Psoas muscle (tissue), 8 donors: ENCODE measurements around the gene LGALS3BP. TPM values are rescaled to one million over a fixed set of nuclear protein-coding genes. Genes with fewer than 3 reads are reported as not detected.

Source experiments
- ATAC-seq, 4 donors: fragments of 200-7000 bp; cut with Tn5 transposase; one replicate each; pipeline ENCODE4 v1.9.1; 2020; ENCODE audit warnings: moderate library complexity in 3 of 4, mild to moderate bottlenecking in 2 of 4
- DNase-seq, 2 donors: peaks; one replicate each; pipeline ENCODE4 v3.0.0-alpha.2; 2020
- H3K27ac ChIP-seq: fragments of 200-600 bp; one replicate; pipeline ENCODE4 v1.8.0; 2022
- H3K27me3 ChIP-seq, 3 donors: fragments of 200-600 bp in 1 of 3; one replicate each; pipeline versions ENCODE4 v1.6.1 to v1.8.0; 2013 to 2022; ENCODE audit warnings: low read length in 2 of 3, mild to moderate bottlenecking in 2 of 3, moderate library complexity in 1 of 3; ENCODE audit not compliant: insufficient read depth in 3 of 3
- H3K36me3 ChIP-seq, 2 donors: fragments of 200-600 bp in 1 of 2; one replicate each; pipeline versions ENCODE4 v1.6.1 to v1.8.0; 2013 to 2022; ENCODE audit warnings: low read depth in 1 of 2, mild to moderate bottlenecking in 1 of 2, moderate library complexity in 1 of 2; ENCODE audit not compliant: insufficient read depth in 1 of 2
- H3K4me1 ChIP-seq: fragments of 200-600 bp; one replicate; pipeline ENCODE4 v1.8.0; 2022
- H3K4me3 ChIP-seq: fragments of 200-600 bp; one replicate; pipeline ENCODE4 v1.8.0; 2022; ENCODE audit warnings: mild to moderate bottlenecking
- H3K9me3 ChIP-seq: fragments of 200-600 bp; one replicate; pipeline ENCODE4 v1.8.0; 2022
- WGBS, 3 donors: extraction: QIAGEN DNeasy Blood & Tissue Kit; methylation state at CpG; one replicate each; pipeline versions ENCODE4 v1.1.6 to v1.1.7; 2013; 5-methylcytosine and 5-hydroxymethylcytosine counted together
- intact Hi-C, 2 donors: fragments of 100-400 bp; cut with DNase I; formaldehyde crosslinking; loops; one replicate each; pipeline versions ENCODE4 v1.11.0 to v1.14.2; 2022
- long read RNA-seq, 2 donors: library from polyadenylated mRNA; unstranded; transcript quantifications; one replicate each; pipeline ENCODE4 v2.0.0, GENCODE V29; 2021
- polyA plus RNA-seq, 3 donors: library from polyadenylated mRNA; stranded (reverse); fragments of 200-250 nt; gene quantifications; one replicate each; pipeline ENCODE4 v1.2.3, GENCODE V29; 2013
- total RNA-seq, 4 donors: library from RNA; stranded (reverse); fragmentation: NEBNext Ultra II Directional in 2 of 4; extraction: Animal tissue kit (Norgen Biotek cat#: 25700) in 2 of 4; gene quantifications; one replicate each; pipeline versions ENCODE4 v1.2.1 to v1.2.4, GENCODE V29; 2021 to 2023
- TF ChIP-seq, protein P1 (sequence below): fragments of 200-600 bp; IDR thresholded peaks from one replicate; pipeline ENCODE4 v1.8.0; 2022; ENCODE audit warnings: antibody characterized with exemption
- donor health status: healthy with polysubstance abuse.
- donor health status: DM: no; HTN: no; CAD: no; lungs with moderate emphysema.
- donor health status: Bipolar disorder and iron deficiency.
- donor health status: healthy.
- donor health status: DM: yes; HTN: yes; CAD: no.
- donor health status: DM: no; HTN: no; CAD: no.
- donor health status: DM: no; HTN: no; CAD: no.
- donor health status: DM: yes; HTN: yes; CAD: no.

LGALS3BP gene
- 10 to 100 TPM; 12.9 to 35.5 (median 22.0) TPM for total RNA-seq
- 10 to 100 TPM in 1 of 3 donors, 1 to 10 TPM in 2; 8.9 to 14.9 (median 8.9) TPM for polyA plus RNA-seq
- long read RNA-seq, donor 1, transcript LGALS3BP-201 (6 exons, 2,405 nt): major isoform, 6 of 7 reads
- long read RNA-seq, donor 1, partial matches to known transcripts: 0 of 7 reads
- long read RNA-seq, donor 1, other reads (novel, unspliced or antisense): 1 of 7 reads
- long read RNA-seq, donor 2, transcript LGALS3BP-201 (6 exons, 2,405 nt): major isoform, 14 of 18 reads
- long read RNA-seq, donor 2, partial matches to known transcripts: 3 of 18 reads
- long read RNA-seq, donor 2, other reads (novel, unspliced or antisense): 1 of 18 reads

GRCh38 chr17:78979780-78980623, at the start of gene LGALS3BP:
TSS of gene LGALS3BP (minus strand) at chr17:78979923. CDS start at chr17:78977191, 2,732 bp downstream.
- Histone ChIP-seq H3K27me3 (no peaks in the 10 kb centered on the region), H3K36me3 (no peaks in the 10 kb centered on the region), H3K9me3 (no peaks in the 10 kb centered on the region), H3K4me1 (peaks cover 23% of the 10 kb centered on the region), H3K4me3 (peak within 1 kb of the TSS; percentile 51), H3K27ac (no peak within 1 kb of the TSS)
- intact Hi-C loops: loop anchor here in 1 of 2 donors (10.0 kb wide), 1 partner anchor 485 kb away; no protein-coding TSS in a partner anchor
- WGBS, 3 donors: 52 to 65% (median 55%) methylated on average over 16 of the region's 16 CpGs
- DNase-seq: peak; percentile 74 to 79
- TF ChIP-seq, protein P1, sequence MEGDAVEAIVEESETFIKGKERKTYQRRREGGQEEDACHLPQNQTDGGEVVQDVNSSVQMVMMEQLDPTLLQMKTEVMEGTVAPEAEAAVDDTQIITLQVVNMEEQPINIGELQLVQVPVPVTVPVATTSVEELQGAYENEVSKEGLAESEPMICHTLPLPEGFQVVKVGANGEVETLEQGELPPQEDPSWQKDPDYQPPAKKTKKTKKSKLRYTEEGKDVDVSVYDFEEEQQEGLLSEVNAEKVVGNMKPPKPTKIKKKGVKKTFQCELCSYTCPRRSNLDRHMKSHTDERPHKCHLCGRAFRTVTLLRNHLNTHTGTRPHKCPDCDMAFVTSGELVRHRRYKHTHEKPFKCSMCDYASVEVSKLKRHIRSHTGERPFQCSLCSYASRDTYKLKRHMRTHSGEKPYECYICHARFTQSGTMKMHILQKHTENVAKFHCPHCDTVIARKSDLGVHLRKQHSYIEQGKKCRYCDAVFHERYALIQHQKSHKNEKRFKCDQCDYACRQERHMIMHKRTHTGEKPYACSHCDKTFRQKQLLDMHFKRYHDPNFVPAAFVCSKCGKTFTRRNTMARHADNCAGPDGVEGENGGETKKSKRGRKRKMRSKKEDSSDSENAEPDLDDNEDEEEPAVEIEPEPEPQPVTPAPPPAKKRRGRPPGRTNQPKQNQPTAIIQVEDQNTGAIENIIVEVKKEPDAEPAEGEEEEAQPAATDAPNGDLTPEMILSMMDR: no peak
- peak in 3 of 4 donors; percentile 23 to 46 (median 36) for ATAC-seq

DNA sequence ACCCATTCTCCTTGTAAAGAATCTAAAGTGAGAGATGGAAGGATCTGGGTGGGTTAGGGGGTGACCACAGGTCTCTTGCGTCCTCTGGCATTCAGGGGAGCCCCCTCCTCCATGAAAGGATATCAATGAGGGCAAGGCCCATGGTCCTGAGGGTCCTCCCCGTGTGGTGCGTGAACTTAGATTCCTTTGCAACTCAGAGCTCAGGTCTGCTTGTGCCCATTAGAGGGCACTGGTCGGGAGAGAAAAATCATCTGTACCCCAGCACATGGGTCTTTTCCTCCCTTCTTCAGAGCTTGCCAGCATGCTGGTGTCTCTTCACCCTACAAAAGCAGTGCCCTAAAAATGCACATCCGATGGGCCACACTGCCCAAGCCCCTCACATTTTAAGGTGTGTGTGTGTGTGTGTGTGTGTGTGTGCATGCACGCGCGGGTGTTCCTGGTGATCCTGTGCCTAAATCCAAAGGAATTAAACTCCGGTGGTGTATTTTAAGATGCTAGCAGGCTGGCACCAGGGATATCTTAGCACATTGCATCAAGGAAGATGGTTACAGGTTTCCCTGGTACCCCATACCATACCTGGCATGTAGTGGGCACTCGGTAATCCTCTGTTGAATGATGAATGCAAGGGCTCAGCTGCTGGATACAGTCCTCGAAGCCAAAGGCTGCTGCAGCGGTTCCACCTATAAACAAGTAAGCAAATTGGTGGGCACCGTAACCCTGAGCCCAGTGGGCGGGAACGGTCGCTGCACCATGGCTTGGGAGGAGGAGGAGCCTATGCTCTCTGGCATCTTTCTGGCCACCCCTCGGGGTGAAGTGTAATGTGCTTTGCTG, 49.0 kb upstream of the LGALS3BP start:
- no peak overlapping the region for H3K27ac ChIP-seq
- peaks cover 37% of the 10 kb centered on the region for H3K4me1 ChIP-seq
- ATAC-seq (no peak), DNase-seq (no peak)
- H3K36me3 ChIP-seq: no peaks in the 10 kb centered on the region
- WGBS, 3 donors: 58 to 69% (median 63%) methylated on average over 17 of the region's 17 CpGs
- no peaks in the 10 kb centered on the region for H3K9me3 ChIP-seq
- TF ChIP-seq, protein P1: no peak
- peaks cover 0 to 29% (median 0%) of the 10 kb centered on the region in 3 donors for H3K27me3 ChIP-seq
- H3K4me3 ChIP-seq: no peak overlapping the region
- intact Hi-C loops: no loop called here

GRCh38 chr17:79027925-79028491, 48.3 kb upstream of the LGALS3BP start:
- Histone ChIP-seq H3K27me3 (peaks cover 0 to 32% (median 0%) of the 10 kb centered on the region in 3 donors), H3K4me1 (peaks cover 34% of the 10 kb centered on the region), H3K27ac (peak overlapping the region; percentile 53), H3K9me3 (no peaks in the 10 kb centered on the region), H3K4me3 (peak overlapping the region; percentile 32), H3K36me3 (no peaks in the 10 kb centered on the region)
- intact Hi-C loops: no loop called here
- 20 to 37% (median 26%) methylated on average over 16 of the region's 16 CpGs for WGBS, 3 donors
- TF ChIP-seq, protein P1: no peak
- peak in 1 of 2 donors; percentile 64 for DNase-seq
- no peak for ATAC-seq

DNA sequence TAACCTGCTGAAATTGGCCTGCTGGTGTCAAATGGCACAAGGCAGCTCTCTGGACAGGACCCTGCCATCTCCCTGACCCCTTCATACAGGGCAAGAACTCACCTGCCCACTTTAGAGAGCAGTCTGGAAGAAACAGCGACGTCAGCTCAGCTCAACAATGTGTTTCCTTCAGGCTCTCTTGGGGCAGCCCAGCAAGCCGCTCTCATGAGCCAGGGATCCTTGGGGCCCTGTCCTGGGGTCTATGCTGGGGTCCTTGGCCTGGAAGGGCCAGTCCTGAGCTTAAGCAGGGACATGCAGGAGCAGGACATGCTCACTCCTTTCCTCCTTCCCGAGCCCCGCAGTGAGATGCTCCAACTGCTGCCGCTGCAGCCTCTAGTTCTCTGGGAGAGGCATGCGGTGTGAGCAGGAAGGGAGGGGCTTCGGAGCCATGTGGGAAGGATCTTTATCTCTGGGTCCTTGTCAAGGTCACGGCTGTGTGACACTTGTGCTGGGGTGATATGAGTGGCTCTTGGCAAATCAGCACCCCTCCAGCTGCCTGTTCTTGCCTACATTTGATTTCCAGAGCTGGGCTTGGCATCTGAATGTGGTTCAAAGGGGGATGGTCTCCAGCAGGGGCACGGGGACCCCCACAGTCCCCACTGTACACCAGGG, 47.7 kb upstream of the LGALS3BP start:
- DNase-seq (peak in 1 of 2 donors; percentile 47), ATAC-seq (no peak)
- Histone ChIP-seq H3K27ac (peak overlapping the region; percentile 53), H3K4me1 (peaks cover 34% of the 10 kb centered on the region), H3K4me3 (peak overlapping the region; percentile 32), H3K27me3 (peaks cover 0 to 31% (median 0%) of the 10 kb centered on the region in 3 donors), H3K9me3 (no peaks in the 10 kb centered on the region), H3K36me3 (no peaks in the 10 kb centered on the region)
- TF ChIP-seq, protein P1: no peak
- intact Hi-C loops: no loop called here
- WGBS, 3 donors: 27 to 47% (median 32%) methylated on average over 8 to 10 of the region's 10 CpGs
